Erythroblast (primary cell): ENCODE measurements around the gene CUL4B.
"Not testable (repeated sequence)": the region's sequence is repeated elsewhere in the genome, so short reads cannot be mapped to it uniquely, and the experiment has no call there.

Experiments used
- DNase-seq, 2 experiments: peaks; one replicate each; lab custom pipeline; 2025; lab: John Stamatoyannopoulos, UW
- GATA1 ChIP-seq: IDR thresholded peaks from 2 replicates; pipeline ENCODE4 v1.6.1; 2011; ENCODE audit warnings: low read depth, mild to moderate bottlenecking, control low read depth, low read length, moderate library complexity
- POLR2A ChIP-seq: IDR thresholded peaks from 2 replicates; pipeline ENCODE4 v1.6.1; 2011; ENCODE audit warnings: mild to moderate bottlenecking, low read length

The CUL4B gene

DNA sequence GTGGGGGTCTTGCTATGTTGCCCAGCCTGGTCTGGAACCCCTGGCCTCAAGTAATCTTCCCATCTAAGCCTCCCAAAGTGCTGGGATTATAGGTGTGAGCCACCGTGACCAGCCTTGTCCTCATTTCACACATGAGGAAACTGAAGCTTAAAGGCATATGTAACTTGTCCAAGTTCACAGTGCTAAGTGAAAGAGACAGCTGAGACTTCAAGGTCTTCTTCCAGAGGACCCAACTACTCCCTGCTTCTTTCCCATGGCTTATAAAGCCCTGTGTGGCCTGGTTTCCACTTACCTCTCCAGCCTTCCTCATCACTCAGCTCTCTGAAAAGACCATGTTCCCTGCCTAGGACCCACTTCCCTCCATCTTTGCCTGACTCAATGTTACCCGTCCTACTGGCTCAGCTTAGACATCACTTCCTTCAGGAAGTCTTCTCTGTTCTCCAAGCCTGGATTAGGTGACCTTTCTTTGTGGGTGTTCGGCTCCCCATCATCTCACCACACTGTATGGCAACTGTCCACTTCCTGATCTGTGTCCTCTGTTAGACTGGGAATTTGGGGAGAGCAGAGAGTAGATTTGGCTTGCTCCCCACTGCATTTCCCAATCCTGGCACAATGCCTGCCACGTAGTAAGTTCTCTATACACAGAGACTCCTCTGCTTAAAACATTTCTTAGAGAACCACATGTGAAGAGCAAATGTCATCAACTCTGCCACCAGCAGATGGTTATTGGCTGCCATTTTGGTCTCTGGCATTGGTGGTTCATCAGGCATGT, 61.3 kb downstream of the CUL4B start:
- TF ChIP-seq GATA1 (no peak), POLR2A (no peak)
- DNase-seq: no peak

DNA sequence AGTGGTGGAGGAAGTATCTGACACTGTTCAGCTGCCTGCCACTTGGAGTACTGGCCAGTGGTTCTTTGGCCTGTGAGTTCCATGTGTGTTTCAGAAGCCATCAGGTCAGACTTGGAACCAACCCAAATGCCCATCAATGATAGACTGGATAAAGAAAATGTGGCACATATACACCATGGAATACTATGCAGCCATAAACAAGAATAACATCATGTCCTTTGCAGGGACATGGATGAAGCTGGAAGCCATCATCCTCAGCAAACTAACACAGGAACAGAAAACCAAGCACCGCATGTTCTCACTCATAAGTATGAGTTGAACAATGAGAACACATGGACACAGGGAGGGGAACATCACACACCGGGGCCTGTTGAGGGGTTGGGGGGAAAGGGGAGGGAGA, 70.6 kb downstream of the CUL4B start:
- not testable (repeated sequence) for DNase-seq

GRCh38 chrX:120486786-120487185, 74.0 kb downstream of the CUL4B start:
- DNase-seq: no peak
- no peak for TF ChIP-seq GATA1
- TF ChIP-seq POLR2A: no peak

DNA sequence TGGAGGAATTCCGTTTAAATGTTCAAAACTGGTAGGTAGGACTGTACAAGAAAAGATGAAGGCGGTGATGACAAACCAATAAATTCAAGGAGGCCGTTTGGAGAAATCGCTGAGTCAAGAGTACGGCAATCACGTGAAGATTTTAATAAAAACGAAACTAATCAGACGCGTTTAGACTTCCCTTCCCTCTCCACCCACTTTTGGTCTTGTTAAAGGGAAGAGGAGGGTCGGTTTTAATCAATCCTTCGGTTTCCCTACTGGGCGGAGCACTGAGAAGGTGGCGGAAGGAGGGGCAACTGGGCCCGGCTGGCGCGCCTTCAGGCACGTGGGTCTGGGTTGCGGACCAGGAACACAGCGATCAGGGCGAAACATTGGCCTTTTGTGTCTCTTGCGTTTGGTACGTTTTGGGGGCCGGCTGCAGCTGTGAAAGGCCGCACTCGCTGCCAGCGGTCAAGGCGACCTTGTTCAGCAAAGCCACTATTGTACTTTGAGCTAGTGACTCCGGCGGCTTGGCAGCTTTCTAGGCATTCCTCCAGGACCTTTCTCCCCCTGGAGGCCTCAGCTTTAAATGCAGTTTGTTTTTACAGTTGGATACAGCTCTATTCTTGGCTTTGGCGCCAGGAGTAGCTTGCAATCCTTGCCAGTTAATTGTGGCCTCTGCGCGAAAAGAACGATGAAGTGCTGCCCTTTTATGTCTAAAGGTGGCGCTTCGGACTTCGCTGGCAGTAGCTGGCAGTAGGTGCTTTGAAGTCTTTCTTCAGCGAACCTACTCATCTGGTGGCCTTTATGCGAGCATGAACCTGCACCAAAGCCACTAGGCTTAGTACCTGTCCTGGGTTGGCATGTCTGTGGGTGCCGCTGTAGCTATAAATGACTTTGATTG, 74.9 kb downstream of the CUL4B start:
- DNase-seq: peak; percentile 88
- TF ChIP-seq POLR2A (peak; percentile 49), GATA1 (no peak)

GRCh38 chrX:120485315-120485637, 75.5 kb downstream of the CUL4B start:
- TF ChIP-seq GATA1 (no peak), POLR2A (no peak)
- DNase-seq: no peak

DNA sequence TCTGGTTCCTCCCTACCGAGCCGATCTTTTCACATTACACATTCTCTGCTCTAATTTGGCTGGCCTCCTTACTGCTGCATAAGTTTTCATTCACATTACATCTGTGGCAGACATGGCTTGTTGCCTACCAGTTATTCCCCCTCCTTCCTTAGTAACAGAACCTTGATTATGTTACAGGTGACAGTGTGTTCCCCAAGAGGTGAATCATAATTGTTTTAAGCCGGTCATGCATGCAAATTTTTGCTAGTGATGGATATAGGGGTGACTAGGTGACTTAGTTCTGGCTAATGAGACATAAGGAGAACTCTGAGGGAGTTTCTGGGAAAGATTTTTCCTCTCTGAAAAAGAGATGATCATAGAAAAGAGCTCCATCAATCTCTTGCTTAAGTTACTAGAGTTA, 83.3 kb downstream of the CUL4B start:
- DNase-seq: no peak
- no peak for TF ChIP-seq GATA1
- TF ChIP-seq POLR2A: no peak

DNA sequence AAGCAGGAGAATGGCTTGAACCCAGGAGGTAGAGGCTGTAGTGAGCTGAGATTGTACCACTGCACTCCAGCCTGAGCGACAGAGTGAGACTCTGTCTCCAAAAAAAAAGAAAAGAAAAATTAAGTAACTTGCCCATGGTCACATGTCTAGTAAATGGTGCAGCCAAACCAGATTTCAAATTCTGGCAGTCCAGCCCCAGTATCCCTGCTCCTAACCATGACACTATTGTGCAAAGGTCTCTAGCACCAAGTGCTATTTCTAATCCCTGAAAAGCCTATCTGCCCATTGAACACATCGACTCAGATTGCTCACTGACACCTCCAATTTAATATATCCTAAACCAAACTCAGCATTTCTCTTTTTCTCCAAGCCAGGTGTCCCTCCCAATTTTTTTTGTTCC, 84.0 kb downstream of the CUL4B start:
- no peak for TF ChIP-seq POLR2A
- no peak for TF ChIP-seq GATA1
- no peak for DNase-seq

DNA sequence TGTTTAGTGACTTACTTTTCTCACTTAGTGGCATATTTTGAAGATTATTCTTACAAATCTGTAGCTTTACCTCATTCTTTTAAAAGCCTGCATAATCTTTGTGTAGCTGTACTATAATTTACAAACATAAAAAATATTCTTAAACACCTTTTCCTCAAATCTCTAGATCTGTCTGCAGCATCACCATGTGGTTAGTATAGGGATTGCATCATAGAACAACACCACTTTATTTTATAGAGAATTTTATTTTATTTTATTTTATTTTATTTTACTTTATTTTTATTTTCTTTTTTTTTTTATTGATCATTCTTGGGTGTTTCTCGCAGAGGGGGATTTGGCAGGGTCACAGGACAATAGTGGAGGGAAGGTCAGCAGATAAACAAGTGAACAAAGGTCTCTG, 85.3 kb downstream of the CUL4B start:
- DNase-seq: peak; percentile 2 to 38
